Stimulated activated CD4-positive, alpha-beta T cell treated with anti-CD3 and anti-CD28 coated beads, TNF-alpha, amount 100 ng/mL, for 1 hour (primary cell): ENCODE measurements around the gene FLT1.

Source experiments
- DNase-seq, 3 donors: peaks; one replicate each; pipeline ENCODE4 v3.0.0-alpha.2; 2020; ENCODE audit warnings: low read depth in 3 of 3, low spot score in 1 of 3

The FLT1 gene

GRCh38 chr13:28527629-28528028, 32.7 kb upstream of the FLT1 start:
- DNase-seq: no peak

GRCh38 chr13:28526876-28527275, 31.9 kb upstream of the FLT1 start:
- no peak for DNase-seq

- DNase-seq: no peak
These were observed 27.9 kb upstream of the FLT1 start for GRCh38 chr13:28522871-28523270.

GRCh38 chr13:28513745-28514144, 18.8 kb upstream of the FLT1 start:
- no peak for DNase-seq

GRCh38 chr13:28510542-28510941, 15.6 kb upstream of the FLT1 start:
- no peak for DNase-seq

GRCh38 chr13:28510066-28510465, 15.1 kb upstream of the FLT1 start:
- no peak for DNase-seq

GRCh38 chr13:28505543-28506135, 10.7 kb upstream of the FLT1 start:
- no peak for DNase-seq

GRCh38 chr13:28503182-28503967, 8.4 kb upstream of the FLT1 start:
- DNase-seq: no peak

GRCh38 chr13:28501547-28501946, 6.6 kb upstream of the FLT1 start:
- no peak for DNase-seq

GRCh38 chr13:28499609-28500008, 4.7 kb upstream of the FLT1 start:
- no peak for DNase-seq

GRCh38 chr13:28498481-28499115, 3.7 kb upstream of the FLT1 start:
- DNase-seq: no peak

- DNase-seq: no peak
These were observed 2.4 kb upstream of the FLT1 start for GRCh38 chr13:28497143-28497876.

GRCh38 chr13:28496188-28496564, 1.2 kb upstream of the FLT1 start:
- DNase-seq: no peak

GRCh38 chr13:28495538-28496187, 735 bp upstream of the FLT1 start:
- no peak for DNase-seq

GRCh38 chr13:28494504-28494777, 487 bp downstream of the FLT1 start:
- DNase-seq: no peak

- no peak for DNase-seq
These were observed 1.0 kb downstream of the FLT1 start for GRCh38 chr13:28493740-28494503.

- DNase-seq: peak in 1 of 3 donors; percentile 11
These were observed 2.2 kb downstream of the FLT1 start for GRCh38 chr13:28492569-28493367.

- DNase-seq: no peak
These were observed 4.9 kb downstream of the FLT1 start for GRCh38 chr13:28490061-28490460.

- DNase-seq: no peak
These were observed 5.4 kb downstream of the FLT1 start for GRCh38 chr13:28489524-28489931.
